GM21576 (cell line): ENCODE data around the gene BLMH.
"Not testable (repeated sequence)": the region's sequence is repeated elsewhere in the genome, so short reads cannot be mapped to it uniquely, and the experiment has no call there.

Experiments used
- ATAC-seq: cut with Tn5 transposase; IDR thresholded peaks from one replicate; pipeline ENCODE4 v1.9.1; 2021; ENCODE audit warnings: mild to moderate bottlenecking, moderate library complexity; ENCODE audit not compliant: unreplicated experiment

BLMH gene

GRCh38 chr17:30207655-30208054 lies 84.1 kb downstream of the BLMH start:
- ATAC-seq: no peak

- no peak for ATAC-seq
Measured at GRCh38 chr17:30203471-30203981, 88.2 kb downstream of the BLMH start.

GRCh38 chr17:30200656-30201055 lies 91.1 kb downstream of the BLMH start:
- ATAC-seq: not testable (repeated sequence)

- no peak for ATAC-seq
Measured at GRCh38 chr17:30200106-30200505, 91.6 kb downstream of the BLMH start.

- no peak for ATAC-seq
Measured at GRCh38 chr17:30199600-30199999, 92.1 kb downstream of the BLMH start.
